Astrocyte (in vitro differentiated cells and primary cell): Measurements from ENCODE around the gene TTC7B.

ENCODE experiments used
- EZH2 ChIP-seq: IDR thresholded peaks from 2 replicates; pipeline ENCODE4 v1.6.1; 2012; ENCODE audit warnings: mild to moderate bottlenecking, low read length, inconsistent platforms; ENCODE audit not compliant: insufficient read depth
- TF ChIP-seq, protein P1 (sequence below): IDR thresholded peaks from 2 replicates; pipeline ENCODE4 v1.5.1; 2011; ENCODE audit warnings: low read depth, mild to moderate bottlenecking, inconsistent platforms, low read length, moderate library complexity; ENCODE audit not compliant: insufficient read depth

GRCh38 chr14:90569201-90569600 is 247.0 kb downstream of the TTC7B start:
- TF ChIP-seq, protein P1, sequence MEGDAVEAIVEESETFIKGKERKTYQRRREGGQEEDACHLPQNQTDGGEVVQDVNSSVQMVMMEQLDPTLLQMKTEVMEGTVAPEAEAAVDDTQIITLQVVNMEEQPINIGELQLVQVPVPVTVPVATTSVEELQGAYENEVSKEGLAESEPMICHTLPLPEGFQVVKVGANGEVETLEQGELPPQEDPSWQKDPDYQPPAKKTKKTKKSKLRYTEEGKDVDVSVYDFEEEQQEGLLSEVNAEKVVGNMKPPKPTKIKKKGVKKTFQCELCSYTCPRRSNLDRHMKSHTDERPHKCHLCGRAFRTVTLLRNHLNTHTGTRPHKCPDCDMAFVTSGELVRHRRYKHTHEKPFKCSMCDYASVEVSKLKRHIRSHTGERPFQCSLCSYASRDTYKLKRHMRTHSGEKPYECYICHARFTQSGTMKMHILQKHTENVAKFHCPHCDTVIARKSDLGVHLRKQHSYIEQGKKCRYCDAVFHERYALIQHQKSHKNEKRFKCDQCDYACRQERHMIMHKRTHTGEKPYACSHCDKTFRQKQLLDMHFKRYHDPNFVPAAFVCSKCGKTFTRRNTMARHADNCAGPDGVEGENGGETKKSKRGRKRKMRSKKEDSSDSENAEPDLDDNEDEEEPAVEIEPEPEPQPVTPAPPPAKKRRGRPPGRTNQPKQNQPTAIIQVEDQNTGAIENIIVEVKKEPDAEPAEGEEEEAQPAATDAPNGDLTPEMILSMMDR = no peak
- no peak for TF ChIP-seq EZH2
